ENCODE results near the gene ZNF837.
A peak's percentile ranks its signal among the peaks of the same experiment; 100 is the strongest.

ZNF837 gene

DNA sequence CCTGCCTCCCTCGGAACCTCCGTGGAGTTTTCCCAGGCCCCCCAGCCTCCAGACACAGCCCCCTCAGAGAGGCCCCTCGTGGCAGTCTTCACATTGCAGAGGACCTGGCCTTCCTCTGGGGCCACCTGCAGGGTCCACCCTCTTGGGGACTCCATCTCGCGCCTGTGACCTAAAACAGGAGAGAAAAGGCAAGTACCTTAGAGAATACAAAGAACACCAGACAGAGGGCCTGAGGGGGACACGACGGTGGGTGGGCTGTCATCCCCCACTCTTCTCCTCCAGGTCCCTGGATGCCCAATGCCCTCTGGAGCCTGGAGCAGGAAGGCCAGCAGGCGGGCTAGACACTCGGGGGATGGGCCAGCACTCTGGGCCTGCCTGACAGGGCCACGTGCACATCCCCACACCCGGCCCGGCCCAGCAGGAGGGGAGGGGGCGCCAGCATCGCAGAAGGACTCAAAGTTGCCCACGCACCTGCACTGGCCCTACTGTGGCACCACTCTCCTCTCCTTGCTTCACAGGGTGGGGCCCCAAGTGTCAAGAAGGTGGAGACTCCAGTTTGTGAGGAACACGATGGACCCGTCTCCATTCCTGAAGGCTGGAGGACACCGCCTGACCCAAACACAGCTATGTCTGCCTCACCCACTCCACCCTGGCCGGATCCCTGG is 23.2 kb downstream of the ZNF837 start:
- no CpG with 5 or more reads among the region's 19 CpGs for WGBS, 2 donors (ENCODE audit: extremely low coverage in 2 of 2, insufficient read length in 2 of 2, insufficient replicate concordance in 1 of 2)
- H3K18ac ChIP-seq (ENCODE audit: low read length), result no peak overlapping the region
- peaks cover 0 to 3% of the 10 kb centered on the region in 2 donors for H3K4me1 ChIP-seq (ENCODE audit: control insufficient read depth in 2 of 2, insufficient read depth in 1 of 2, low read depth in 1 of 2, low read length in 2 of 2)
- H2BK12ac ChIP-seq (ENCODE audit: low read length), result no peak overlapping the region
- H2BK15ac ChIP-seq (ENCODE audit: low read length), result no peak overlapping the region
- peaks cover 11% of the 10 kb centered on the region for H3K79me1 ChIP-seq (ENCODE audit: low read depth, low read length)
- no peak overlapping the region for H2AK5ac ChIP-seq (ENCODE audit: low read depth, low read length)
- H4K8ac ChIP-seq (ENCODE audit: low read depth, low read length), result no peak overlapping the region
- H3K4me3 ChIP-seq (ENCODE audit: low read length in 2 of 2), result no peak overlapping the region
- H3K23ac ChIP-seq (ENCODE audit: low read depth, low read length, poor library complexity), result no peak overlapping the region
- no peak overlapping the region for H3K27ac ChIP-seq (replicated peaks; ENCODE audit: low read length)
- H2BK5ac ChIP-seq (ENCODE audit: low read length), result peak overlapping the region; percentile 19
- H3K9me3 ChIP-seq (replicated peaks in 1 of 2; ENCODE audit: control insufficient read depth in 2 of 2, insufficient read depth in 1 of 2, low read depth in 1 of 2, low read length in 2 of 2), result no peaks in the 10 kb centered on the region
- H2BK120ac ChIP-seq (ENCODE audit: low read depth, low read length), result no peak overlapping the region
- no peak overlapping the region for H3K4me2 ChIP-seq (ENCODE audit: insufficient read depth, low read length, poor library complexity, severe bottlenecking)
- no peak overlapping the region for H3K9ac ChIP-seq (ENCODE audit: low read depth, low read length, poor library complexity)
- H4K91ac ChIP-seq (ENCODE audit: low read depth, low read length, poor library complexity), result no peak overlapping the region
- H3K4ac ChIP-seq (ENCODE audit: low read length), result no peak overlapping the region
- H3K27me3 ChIP-seq (ENCODE audit: control insufficient read depth in 3 of 3, insufficient read depth in 3 of 3, low read depth in 1 of 3, low read length in 3 of 3), result no peaks in the 10 kb centered on the region
- H3K14ac ChIP-seq (ENCODE audit: low read length), result no peak overlapping the region
- no peak overlapping the region for H2AFZ ChIP-seq (ENCODE audit: low read length)
- peaks cover 7 to 24% of the 10 kb centered on the region in 2 donors for H3K36me3 ChIP-seq (replicated peaks in 1 of 2; ENCODE audit: control insufficient read depth in 2 of 2, insufficient read depth in 2 of 2, low read length in 2 of 2)
- no peak for DNase-seq (ENCODE audit: low spot score)

DNA sequence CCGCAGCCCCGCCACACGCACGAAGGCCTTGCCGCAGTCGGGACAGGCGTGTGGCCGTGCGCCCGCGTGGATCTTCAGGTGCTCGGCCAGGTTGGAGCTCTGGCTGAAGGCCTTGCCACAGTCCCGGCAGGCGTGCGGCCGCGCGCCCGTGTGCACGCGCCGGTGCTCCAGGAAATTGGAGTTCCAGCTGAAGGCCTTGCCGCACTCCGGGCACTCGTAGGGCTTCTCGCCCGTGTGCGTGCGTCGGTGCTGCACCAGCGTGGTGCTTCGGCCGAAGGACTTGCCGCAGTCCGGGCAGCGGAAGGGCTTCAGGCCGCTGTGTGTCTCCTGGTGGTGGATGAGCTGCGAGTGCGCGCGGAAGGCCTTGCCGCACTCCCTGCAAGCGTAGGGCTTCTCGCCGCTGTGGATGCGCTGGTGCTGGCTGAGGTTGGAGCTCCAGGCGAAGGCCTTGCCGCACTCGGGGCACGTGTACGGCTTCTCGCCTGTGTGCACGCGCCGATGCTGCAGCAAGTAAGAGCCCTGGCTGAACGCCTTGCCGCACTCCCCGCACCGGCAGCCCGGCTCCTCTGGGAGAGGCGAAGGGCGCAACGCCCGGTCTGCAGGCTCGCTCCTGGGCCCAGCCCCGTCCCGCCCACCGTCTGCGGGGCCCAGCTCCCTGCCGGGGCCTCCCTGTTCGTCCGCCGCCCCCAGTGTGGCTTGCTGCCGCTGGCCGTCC is 23.9 kb downstream of the ZNF837 start:
- Histone ChIP-seq H3K27me3 (ENCODE audit: control insufficient read depth in 3 of 3, insufficient read depth in 3 of 3, low read depth in 1 of 3, low read length in 3 of 3) (no peaks in the 10 kb centered on the region), H2AK5ac (ENCODE audit: low read depth, low read length) (no peak overlapping the region), H3K4me2 (ENCODE audit: insufficient read depth, low read length, poor library complexity, severe bottlenecking) (no peak overlapping the region), H4K8ac (ENCODE audit: low read depth, low read length) (peak overlapping the region; percentile 17), H3K4ac (ENCODE audit: low read length) (no peak overlapping the region), H3K18ac (ENCODE audit: low read length) (no peak overlapping the region), H3K14ac (ENCODE audit: low read length) (peak overlapping the region; percentile 31), H2BK12ac (ENCODE audit: low read length) (no peak overlapping the region), H3K9me3 (replicated peaks in 1 of 2; ENCODE audit: control insufficient read depth in 2 of 2, insufficient read depth in 1 of 2, low read depth in 1 of 2, low read length in 2 of 2) (no peaks in the 10 kb centered on the region), H3K27ac (replicated peaks; ENCODE audit: low read length) (no peak overlapping the region), H2BK5ac (ENCODE audit: low read length) (no peak overlapping the region), H2BK120ac (ENCODE audit: low read depth, low read length) (no peak overlapping the region), H3K23ac (ENCODE audit: low read depth, low read length, poor library complexity) (peak overlapping the region; percentile 65), H4K91ac (ENCODE audit: low read depth, low read length, poor library complexity) (no peak overlapping the region), H3K4me1 (ENCODE audit: control insufficient read depth in 2 of 2, insufficient read depth in 1 of 2, low read depth in 1 of 2, low read length in 2 of 2) (peaks cover 0 to 3% of the 10 kb centered on the region in 2 donors), H3K79me1 (ENCODE audit: low read depth, low read length) (peaks cover 9% of the 10 kb centered on the region), H3K4me3 (ENCODE audit: low read length in 2 of 2) (no peak overlapping the region), H2AFZ (ENCODE audit: low read length) (no peak overlapping the region), H3K36me3 (replicated peaks in 1 of 2; ENCODE audit: control insufficient read depth in 2 of 2, insufficient read depth in 2 of 2, low read length in 2 of 2) (peaks cover 7 to 24% of the 10 kb centered on the region in 2 donors), H2BK15ac (ENCODE audit: low read length) (no peak overlapping the region), H3K9ac (ENCODE audit: low read depth, low read length, poor library complexity) (peak overlapping the region; percentile 60)
- no peak for DNase-seq (ENCODE audit: low spot score)
- no CpG with 5 or more reads among the region's 75 CpGs for whole genome bisulfite sequencing, 2 donors (ENCODE audit: extremely low coverage in 2 of 2, insufficient read length in 2 of 2, insufficient replicate concordance in 1 of 2)

DNA sequence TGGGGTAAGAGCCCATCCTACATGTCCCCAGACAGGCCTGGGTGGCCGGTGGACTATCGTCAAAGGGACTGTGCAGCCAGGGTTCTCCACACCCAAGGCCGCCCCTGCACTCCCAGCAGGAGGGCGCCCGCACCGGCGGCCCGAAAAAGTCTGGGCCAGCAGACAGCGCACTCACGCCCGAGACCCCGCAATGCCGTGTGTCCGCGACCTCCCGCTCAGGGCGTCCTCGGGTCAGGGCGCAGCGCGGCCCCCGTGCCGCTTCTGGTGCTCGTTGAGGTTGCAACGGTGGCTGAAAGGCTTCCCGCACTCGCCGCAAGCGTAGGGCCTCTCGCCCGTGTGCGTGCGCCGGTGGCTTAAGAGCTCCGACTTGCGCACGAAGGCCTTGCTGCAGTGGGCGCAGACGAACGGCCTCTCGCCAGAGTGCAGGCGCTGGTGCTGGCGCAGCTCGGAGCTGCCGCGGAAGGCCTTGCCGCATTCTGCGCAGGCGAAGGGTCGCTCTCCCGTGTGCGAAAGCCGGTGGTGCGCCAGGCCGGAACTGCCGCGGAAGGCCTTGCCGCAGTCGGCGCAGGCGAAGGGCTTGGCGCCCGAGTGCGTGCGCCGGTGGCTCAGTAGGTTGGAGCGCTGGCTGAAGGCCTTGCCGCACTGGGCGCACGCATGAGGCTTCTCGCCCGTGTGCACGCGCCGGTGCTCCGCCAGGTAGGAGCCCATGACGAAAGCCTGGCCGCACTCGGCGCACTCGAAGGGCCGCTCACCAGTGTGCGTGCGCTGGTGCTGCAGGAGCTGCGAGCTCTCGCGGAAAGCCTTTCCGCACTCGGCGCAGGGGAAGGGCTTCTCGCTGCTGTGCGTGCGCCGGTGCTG is 24.7 kb downstream of the ZNF837 start:
- H4K8ac ChIP-seq (ENCODE audit: low read depth, low read length), result no peak overlapping the region
- H3K4me2 ChIP-seq (ENCODE audit: insufficient read depth, low read length, poor library complexity, severe bottlenecking), result no peak overlapping the region
- no peaks in the 10 kb centered on the region for H3K4me1 ChIP-seq (ENCODE audit: control insufficient read depth in 2 of 2, insufficient read depth in 1 of 2, low read depth in 1 of 2, low read length in 2 of 2)
- H3K79me1 ChIP-seq (ENCODE audit: low read depth, low read length), result peaks cover 7% of the 10 kb centered on the region
- H3K4me3 ChIP-seq (ENCODE audit: low read length in 2 of 2), result no peak overlapping the region
- H2AK5ac ChIP-seq (ENCODE audit: low read depth, low read length), result no peak overlapping the region
- WGBS, 2 donors (ENCODE audit: extremely low coverage in 2 of 2, insufficient read length in 2 of 2, insufficient replicate concordance in 1 of 2), result no CpG with 5 or more reads among the region's 94 CpGs
- no peak overlapping the region for H2BK120ac ChIP-seq (ENCODE audit: low read depth, low read length)
- no peak overlapping the region for H3K18ac ChIP-seq (ENCODE audit: low read length)
- H3K9ac ChIP-seq (ENCODE audit: low read depth, low read length, poor library complexity), result peak overlapping the region; percentile 60
- H2AFZ ChIP-seq (ENCODE audit: low read length), result no peak overlapping the region
- H3K27ac ChIP-seq (replicated peaks; ENCODE audit: low read length), result no peak overlapping the region
- no peaks in the 10 kb centered on the region for H3K27me3 ChIP-seq (ENCODE audit: control insufficient read depth in 3 of 3, insufficient read depth in 3 of 3, low read depth in 1 of 3, low read length in 3 of 3)
- H3K14ac ChIP-seq (ENCODE audit: low read length), result no peak overlapping the region
- H2BK12ac ChIP-seq (ENCODE audit: low read length), result no peak overlapping the region
- H4K91ac ChIP-seq (ENCODE audit: low read depth, low read length, poor library complexity), result no peak overlapping the region
- peak overlapping the region; percentile 20 for H3K23ac ChIP-seq (ENCODE audit: low read depth, low read length, poor library complexity)
- no peaks in the 10 kb centered on the region for H3K9me3 ChIP-seq (replicated peaks in 1 of 2; ENCODE audit: control insufficient read depth in 2 of 2, insufficient read depth in 1 of 2, low read depth in 1 of 2, low read length in 2 of 2)
- DNase-seq (ENCODE audit: low spot score), result no peak
- no peak overlapping the region for H2BK5ac ChIP-seq (ENCODE audit: low read length)
- no peak overlapping the region for H3K4ac ChIP-seq (ENCODE audit: low read length)
- H2BK15ac ChIP-seq (ENCODE audit: low read length), result no peak overlapping the region
- peaks cover 7 to 24% of the 10 kb centered on the region in 2 donors for H3K36me3 ChIP-seq (replicated peaks in 1 of 2; ENCODE audit: control insufficient read depth in 2 of 2, insufficient read depth in 2 of 2, low read length in 2 of 2)

All from neuronal stem cell (in vitro differentiated cells).